A549 (cell line): ENCODE data around the gene DNAJC8.

ENCODE experiments used
- CTCF ChIP-seq: fragments of >200 bp; sonication (Bioruptor Twin); formaldehyde crosslinking; IDR thresholded peaks from 3 replicates; pipeline ENCODE4 v1.5.1; 2016
- ESRRA ChIP-seq: fragments of 150-350 bp; IDR thresholded peaks from 2 replicates; pipeline ENCODE4 v1.6.1; 2014; ENCODE audit warnings: mild to moderate bottlenecking, low read length, borderline replicate concordance
- KDM5A ChIP-seq: fragments of 200-600 bp; sonication (generic); IDR thresholded peaks from 2 replicates; pipeline ENCODE4 v1.6.1; 2016; ENCODE audit warnings: antibody characterized with exemption, mild to moderate bottlenecking
- POLR2A ChIP-seq: IDR thresholded peaks from 2 replicates; pipeline ENCODE4 v1.6.1; 2012; ENCODE audit warnings: mild to moderate bottlenecking, low read length

DNA sequence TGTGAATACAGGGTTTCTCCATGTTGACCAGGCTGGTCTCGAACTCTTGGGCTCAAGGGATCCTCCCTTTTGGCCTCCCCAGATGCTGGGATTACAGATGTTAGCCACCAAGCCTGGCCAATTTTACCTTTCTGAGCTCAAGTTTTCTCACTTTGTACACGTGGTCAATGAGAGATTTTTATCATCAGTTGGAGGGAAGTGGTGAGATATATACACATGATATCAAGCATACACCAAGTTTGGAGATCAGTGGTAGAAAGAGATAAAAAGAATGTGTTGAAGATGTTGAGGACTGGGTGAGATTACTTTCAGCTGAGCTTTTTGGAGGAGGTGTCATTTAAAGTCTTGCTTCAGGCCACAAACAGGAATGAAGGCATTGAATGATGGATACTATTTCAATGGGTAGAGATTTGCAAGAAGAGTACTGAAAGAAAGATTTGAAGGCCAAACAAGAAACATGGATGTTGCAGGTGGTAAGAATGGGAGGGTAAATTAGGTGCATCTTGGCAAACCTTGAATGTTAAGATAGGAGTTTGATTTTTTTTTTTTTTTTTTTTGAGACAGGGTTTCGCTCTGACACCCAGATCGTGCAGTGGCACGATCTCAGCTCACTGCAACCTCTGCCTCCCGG is 23.5 kb upstream of the DNAJC8 start:
- TF ChIP-seq CTCF = no peak
- TF ChIP-seq POLR2A = no peak
- TF ChIP-seq KDM5A = no peak
- no peak for TF ChIP-seq ESRRA
